Osteocyte (in vitro differentiated cells): ENCODE measurements around the gene POLR1B. TPM values are rescaled to one million over a fixed set of nuclear protein-coding genes. Genes with fewer than 3 reads are reported as not detected.

Source experiments
- DNase-seq: peaks from one replicate; pipeline ENCODE4 v3.0.0; 2021; ENCODE audit warnings: mixed read lengths; ENCODE audit not compliant: unreplicated experiment; ENCODE audit errors: extremely low spot score
- H3K27ac Mint-ChIP-seq: one replicate; pipeline ENCODE4 v1.8.0; 2021; ENCODE audit warnings: mild to moderate bottlenecking, mixed read lengths; ENCODE audit not compliant: unreplicated experiment
- H3K27me3 Mint-ChIP-seq: one replicate; pipeline ENCODE4 v1.8.0; 2021; ENCODE audit warnings: mixed read lengths; ENCODE audit not compliant: unreplicated experiment
- H3K36me3 Mint-ChIP-seq: one replicate; pipeline ENCODE4 v1.8.0; 2021; ENCODE audit warnings: mixed read lengths; ENCODE audit not compliant: unreplicated experiment
- H3K4me1 Mint-ChIP-seq: one replicate; pipeline ENCODE4 v1.8.0; 2021; ENCODE audit warnings: mixed read lengths; ENCODE audit not compliant: unreplicated experiment
- H3K4me3 Mint-ChIP-seq: one replicate; pipeline ENCODE4 v1.8.0; 2021; ENCODE audit warnings: mild to moderate bottlenecking, moderate library complexity, mixed read lengths; ENCODE audit not compliant: unreplicated experiment
- H3K9me3 Mint-ChIP-seq: one replicate; pipeline ENCODE4 v1.8.0; 2021; ENCODE audit warnings: mixed read lengths; ENCODE audit not compliant: unreplicated experiment
- total RNA-seq: library from RNA; stranded (reverse); gene quantifications from 2 replicates; pipeline ENCODE4 v1.2.1, GENCODE V29; 2021
- TF ChIP-seq, protein P1 (sequence below): fragments of 200-600 bp; sonication (generic); IDR thresholded peaks from 2 replicates; pipeline ENCODE4 v1.5.0; 2021; ENCODE audit warnings: antibody characterized with exemption, mild to moderate bottlenecking, moderate library complexity

The POLR1B gene
- total RNA-seq, 1 donor from 2014 or later, result 17.1 TPM

DNA sequence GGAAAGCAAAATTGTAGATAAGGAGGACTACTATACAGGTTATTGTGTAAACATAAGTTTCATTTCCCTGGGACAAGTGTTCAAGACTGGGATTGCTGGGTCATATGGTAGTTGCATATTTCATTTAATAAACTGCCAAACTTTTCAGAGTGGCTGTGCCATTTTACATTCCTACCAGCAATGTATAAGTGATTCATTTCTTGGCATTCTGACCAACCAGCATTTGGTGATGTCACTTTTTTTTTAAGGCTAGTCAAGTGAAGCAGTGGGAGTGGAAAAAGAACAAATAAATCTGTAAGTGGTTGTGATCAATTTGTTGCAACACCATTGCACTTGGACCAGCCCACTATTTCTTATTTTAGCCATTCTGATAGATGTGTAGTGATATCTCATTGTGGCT is 37.0 kb downstream of the POLR1B start:
- Mint-ChIP-seq H3K27me3 (no peaks in the 10 kb centered on the region), H3K36me3 (peaks cover 16% of the 10 kb centered on the region), H3K4me1 (peaks cover 21% of the 10 kb centered on the region), H3K27ac (no peak overlapping the region), H3K4me3 (no peak overlapping the region), H3K9me3 (no peaks in the 10 kb centered on the region)
- TF ChIP-seq, protein P1, sequence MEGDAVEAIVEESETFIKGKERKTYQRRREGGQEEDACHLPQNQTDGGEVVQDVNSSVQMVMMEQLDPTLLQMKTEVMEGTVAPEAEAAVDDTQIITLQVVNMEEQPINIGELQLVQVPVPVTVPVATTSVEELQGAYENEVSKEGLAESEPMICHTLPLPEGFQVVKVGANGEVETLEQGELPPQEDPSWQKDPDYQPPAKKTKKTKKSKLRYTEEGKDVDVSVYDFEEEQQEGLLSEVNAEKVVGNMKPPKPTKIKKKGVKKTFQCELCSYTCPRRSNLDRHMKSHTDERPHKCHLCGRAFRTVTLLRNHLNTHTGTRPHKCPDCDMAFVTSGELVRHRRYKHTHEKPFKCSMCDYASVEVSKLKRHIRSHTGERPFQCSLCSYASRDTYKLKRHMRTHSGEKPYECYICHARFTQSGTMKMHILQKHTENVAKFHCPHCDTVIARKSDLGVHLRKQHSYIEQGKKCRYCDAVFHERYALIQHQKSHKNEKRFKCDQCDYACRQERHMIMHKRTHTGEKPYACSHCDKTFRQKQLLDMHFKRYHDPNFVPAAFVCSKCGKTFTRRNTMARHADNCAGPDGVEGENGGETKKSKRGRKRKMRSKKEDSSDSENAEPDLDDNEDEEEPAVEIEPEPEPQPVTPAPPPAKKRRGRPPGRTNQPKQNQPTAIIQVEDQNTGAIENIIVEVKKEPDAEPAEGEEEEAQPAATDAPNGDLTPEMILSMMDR, result no peak
- DNase-seq, result no peak

DNA sequence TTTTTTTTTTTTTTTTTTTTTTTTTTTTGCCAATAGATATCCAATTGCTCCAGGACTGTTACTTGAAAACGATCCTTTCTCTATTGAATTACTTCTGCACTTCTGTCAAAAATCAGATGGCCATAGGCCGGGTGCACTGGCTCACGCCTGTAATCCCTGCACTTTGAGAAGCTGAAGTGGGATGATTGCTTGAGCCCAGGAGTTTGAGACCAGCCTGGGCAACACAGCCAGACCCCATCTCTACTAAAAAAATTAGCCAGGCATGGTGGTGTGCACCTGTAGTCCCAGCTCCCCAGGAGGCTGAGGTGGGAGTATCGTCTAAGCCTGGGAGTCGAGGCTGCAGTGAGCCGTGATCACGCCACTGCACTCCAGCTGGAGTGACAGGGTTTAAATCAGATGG is 37.8 kb downstream of the POLR1B start:
- H3K36me3 Mint-ChIP-seq, result peaks cover 11% of the 10 kb centered on the region
- TF ChIP-seq, protein P1, result no peak
- no peak overlapping the region for H3K27ac Mint-ChIP-seq
- no peaks in the 10 kb centered on the region for H3K9me3 Mint-ChIP-seq
- no peak for DNase-seq
- no peak overlapping the region for H3K4me3 Mint-ChIP-seq
- no peaks in the 10 kb centered on the region for H3K27me3 Mint-ChIP-seq
- peaks cover 26% of the 10 kb centered on the region for H3K4me1 Mint-ChIP-seq

DNA sequence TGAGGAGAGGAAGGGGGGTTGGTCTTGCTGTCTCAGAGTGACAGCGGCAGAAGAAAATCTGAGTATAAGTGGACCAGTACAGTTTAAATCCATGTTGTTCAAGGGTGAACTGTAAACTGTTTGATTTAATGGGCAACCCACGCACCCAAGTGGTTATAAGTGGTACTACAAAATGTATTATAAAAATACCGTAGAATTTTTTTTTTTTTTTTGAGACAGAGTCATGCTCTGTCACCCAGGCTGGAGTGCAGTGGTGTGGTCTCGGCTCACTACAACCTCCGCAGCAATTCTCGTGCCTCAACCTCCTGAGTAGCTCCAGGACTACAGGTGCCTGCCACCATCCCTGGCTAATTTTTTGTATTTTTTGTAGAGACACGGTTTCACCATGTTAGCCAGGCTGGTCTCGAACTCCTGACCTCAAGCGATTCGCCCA is 40.1 kb downstream of the POLR1B start:
- H3K36me3 Mint-ChIP-seq, result peaks cover 7% of the 10 kb centered on the region
- H3K27me3 Mint-ChIP-seq, result no peaks in the 10 kb centered on the region
- TF ChIP-seq, protein P1, result peak; percentile 62
- peaks cover 35% of the 10 kb centered on the region for H3K4me1 Mint-ChIP-seq
- DNase-seq, result no peak
- H3K4me3 Mint-ChIP-seq, result peak overlapping the region; percentile 44
- H3K9me3 Mint-ChIP-seq, result no peaks in the 10 kb centered on the region
- H3K27ac Mint-ChIP-seq, result peak overlapping the region; percentile 52

DNA sequence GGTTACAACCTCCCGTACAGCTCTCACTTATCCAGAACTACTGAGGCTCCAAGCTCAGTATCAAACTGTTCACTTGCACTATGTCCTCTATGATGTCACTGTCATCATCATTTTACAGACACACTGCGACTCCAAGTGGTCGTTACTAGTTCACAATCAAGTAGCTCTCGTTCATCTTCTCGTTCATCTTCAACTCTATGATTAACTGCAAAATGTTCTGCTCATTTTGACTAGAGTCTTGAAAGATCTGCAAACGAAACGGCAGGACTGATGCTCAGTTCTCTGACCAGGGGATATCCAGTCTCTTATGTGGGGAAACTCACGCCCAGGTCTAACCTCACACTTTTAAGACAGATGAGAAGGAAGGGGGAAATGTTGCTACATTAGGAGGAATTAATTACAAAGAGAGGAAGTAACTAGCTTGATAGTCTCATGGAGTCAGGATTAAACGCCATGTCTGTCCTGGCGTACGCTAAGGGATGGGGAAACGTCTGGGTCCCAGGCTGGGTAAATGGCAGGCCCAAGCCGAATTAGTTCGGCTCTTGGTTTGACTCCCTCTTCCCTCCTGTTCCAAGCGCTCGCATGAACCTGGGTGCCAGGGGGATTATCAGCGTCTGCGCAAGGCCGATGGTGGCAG is 41.4 kb downstream of the POLR1B start:
- peaks cover 9% of the 10 kb centered on the region for H3K36me3 Mint-ChIP-seq
- TF ChIP-seq, protein P1, result no peak
- no peak for DNase-seq
- H3K4me1 Mint-ChIP-seq, result peaks cover 31% of the 10 kb centered on the region
- peak overlapping the region; percentile 95 for H3K4me3 Mint-ChIP-seq
- H3K27ac Mint-ChIP-seq, result peak overlapping the region; percentile 100
- H3K27me3 Mint-ChIP-seq, result no peaks in the 10 kb centered on the region
- no peaks in the 10 kb centered on the region for H3K9me3 Mint-ChIP-seq

DNA sequence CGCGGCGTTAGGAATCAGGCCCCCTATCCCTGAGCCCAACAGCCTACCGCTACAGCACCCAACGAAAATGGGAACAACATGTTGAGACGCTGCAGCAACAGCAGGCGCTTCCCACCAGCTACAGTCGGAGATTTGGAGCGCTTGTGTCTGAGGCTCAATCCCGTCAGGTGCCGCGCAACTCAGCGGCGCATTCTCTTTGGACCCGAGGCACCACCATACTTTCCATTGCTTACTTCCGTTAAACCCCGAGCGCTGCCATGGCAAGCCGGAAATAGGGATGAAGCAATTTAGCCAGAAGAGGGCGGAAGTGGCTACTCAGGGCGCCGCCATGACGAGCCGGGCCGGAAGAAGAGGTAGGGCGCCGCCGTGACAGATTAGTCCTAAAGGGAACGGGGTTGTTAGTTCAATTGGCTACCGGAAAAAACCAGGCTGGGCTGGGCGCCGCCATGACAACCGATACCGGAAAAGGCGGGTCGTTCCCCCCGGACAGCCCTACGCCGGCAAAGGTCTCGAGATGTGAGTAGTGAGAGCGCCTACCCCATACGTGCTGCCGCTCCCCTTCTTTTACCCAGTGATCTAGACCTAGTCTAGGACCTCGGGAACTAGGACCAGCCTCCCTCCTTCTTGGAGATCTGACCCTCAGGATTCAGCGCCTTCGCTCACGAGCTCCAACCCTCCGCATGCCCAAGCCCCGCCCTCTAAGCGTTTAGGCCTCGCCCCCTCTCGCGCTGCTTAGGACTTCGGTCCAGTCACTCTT is 42.0 kb downstream of the POLR1B start, which contains the start of gene CHCHD5:
Gene CHCHD5 (plus strand): TSS at position 476 of the 757 bp plus-strand sequence. CDS start 39 bp downstream, at position 515.
- H3K4me3 Mint-ChIP-seq, result peak within 1 kb of the TSS; percentile 95
- peak; percentile 97 for DNase-seq
- no peaks in the 10 kb centered on the region for H3K9me3 Mint-ChIP-seq
- TF ChIP-seq, protein P1, result peak; percentile 32
- peak within 1 kb of the TSS; percentile 100 for H3K27ac Mint-ChIP-seq
- peaks cover 27% of the 10 kb centered on the region for H3K4me1 Mint-ChIP-seq
- H3K36me3 Mint-ChIP-seq, result peaks cover 9% of the 10 kb centered on the region
- no peaks in the 10 kb centered on the region for H3K27me3 Mint-ChIP-seq
